GM21381 (cell line): Measurements from ENCODE around the gene MAP7D3.
"Not testable (repeated sequence)": the region's sequence is repeated elsewhere in the genome, so short reads cannot be mapped to it uniquely, and the experiment has no call there.

ENCODE experiments used
- ATAC-seq: cut with Tn5 transposase; IDR thresholded peaks from one replicate; pipeline ENCODE4 v1.9.1; 2021; ENCODE audit warnings: mild to moderate bottlenecking, moderate library complexity; ENCODE audit not compliant: unreplicated experiment

Gene MAP7D3

DNA sequence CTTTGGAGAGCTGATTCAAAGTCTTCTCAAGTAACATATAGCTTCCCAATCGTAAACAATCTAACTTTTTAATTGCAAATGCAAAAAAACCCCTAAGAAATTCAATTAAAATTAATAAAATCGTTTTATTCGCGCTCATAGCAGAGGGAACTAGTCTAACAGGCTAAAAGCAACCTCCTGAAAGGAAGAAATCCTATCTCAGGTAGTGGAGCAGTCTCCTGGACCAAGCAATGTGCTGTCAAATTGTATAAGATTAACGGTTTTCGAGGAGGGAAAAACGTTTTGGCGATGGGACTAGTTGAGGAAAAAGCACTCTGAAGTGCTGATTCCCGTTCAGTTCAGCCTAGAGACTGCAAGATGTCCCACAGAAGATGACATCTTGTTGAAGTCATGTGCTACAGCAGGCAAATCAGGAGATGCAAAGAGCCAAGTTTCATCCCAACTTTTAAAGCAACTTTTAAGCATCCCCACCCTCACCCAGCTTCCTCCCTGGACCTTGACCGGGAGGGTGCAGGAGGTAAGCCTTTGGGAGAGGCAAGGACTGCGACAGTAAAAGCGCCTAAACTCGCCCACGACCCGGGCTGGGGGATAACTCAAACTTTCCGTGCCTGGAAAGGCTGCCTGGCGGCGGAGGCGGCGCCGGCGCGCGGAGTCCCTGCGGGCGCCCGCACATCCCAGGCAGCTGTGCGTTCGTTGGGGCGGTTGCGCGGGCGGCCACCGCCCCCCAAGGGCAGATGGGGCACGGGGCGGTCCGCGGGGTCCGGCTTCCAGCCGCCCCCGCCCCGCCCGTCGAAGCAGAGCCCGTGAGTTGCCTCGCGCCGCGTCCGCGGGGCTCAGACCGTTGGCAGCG, 784 bp downstream of the MAP7D3 start:
- ATAC-seq: peak; percentile 39

DNA sequence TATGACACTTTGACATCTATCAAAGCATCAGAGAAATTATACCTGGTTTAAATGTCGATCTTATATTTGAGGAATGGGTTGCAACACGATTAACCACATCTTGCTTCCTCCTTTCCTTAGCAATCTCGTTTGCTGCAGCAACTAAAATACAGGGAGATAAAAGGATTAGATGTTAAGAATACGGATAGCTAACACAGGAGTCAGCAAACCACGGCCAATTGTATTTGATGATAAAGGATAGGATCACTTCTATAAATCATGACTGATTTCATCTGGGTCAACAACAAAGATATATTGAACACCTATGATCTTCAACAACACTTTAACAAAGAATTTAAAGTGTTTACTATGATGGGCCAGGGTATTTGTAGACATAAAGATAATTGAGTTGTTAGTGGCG, 5.0 kb downstream of the MAP7D3 start:
- ATAC-seq: no peak

DNA sequence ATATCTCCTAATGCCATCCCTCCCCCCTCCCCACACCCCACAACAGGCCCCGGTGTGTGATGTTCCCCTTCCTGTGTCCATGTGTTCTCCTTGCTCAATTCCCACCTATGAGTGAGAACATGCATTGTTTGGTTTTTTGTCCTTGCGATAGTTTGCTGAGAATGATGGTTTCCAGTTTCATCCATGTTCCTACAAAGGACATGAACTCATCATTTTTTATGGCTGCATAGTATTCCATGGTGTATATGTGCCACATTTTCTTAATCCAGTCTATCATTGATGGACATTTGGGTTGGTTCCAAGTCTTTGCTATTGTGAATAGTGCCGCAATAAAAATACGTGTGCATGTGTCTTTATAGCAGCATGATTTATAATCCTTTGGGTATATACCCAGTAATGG, 13.4 kb downstream of the MAP7D3 start:
- not testable (repeated sequence) for ATAC-seq

DNA sequence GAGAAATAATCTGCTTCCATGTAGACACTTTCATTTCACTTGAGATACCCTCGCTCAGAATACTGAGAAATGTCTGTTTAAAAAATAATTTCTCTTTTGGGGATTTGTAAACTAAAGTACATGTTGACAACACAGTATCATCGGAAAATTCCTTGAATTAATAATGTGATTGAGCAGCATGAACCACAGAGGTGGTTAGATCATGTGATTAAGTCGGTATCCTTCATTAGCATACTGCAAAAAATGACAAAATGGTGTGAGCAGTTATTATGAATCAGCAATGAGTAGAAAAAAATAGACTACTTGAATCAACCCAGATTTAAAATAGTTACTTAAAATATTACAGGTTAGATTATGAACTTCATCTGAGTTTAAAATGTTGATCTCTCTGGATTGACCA, 14.1 kb downstream of the MAP7D3 start:
- ATAC-seq: no peak

DNA sequence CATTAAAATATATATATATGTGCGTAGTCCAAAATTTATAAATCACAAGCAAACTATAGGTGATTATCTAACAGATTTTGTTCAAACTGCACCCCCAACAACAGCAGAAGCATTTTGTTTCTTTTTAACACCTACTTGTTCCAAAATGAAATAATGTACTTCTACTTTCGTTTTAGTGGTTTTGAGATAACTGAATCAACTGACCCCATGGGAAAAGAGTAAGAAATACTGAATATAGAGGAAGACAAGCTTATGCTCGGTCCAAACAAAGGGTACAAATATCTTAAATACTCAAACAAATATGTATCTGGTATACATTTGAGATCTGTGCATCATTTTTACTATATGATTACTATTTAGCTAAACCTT, 22.4 kb downstream of the MAP7D3 start:
- no peak for ATAC-seq

DNA sequence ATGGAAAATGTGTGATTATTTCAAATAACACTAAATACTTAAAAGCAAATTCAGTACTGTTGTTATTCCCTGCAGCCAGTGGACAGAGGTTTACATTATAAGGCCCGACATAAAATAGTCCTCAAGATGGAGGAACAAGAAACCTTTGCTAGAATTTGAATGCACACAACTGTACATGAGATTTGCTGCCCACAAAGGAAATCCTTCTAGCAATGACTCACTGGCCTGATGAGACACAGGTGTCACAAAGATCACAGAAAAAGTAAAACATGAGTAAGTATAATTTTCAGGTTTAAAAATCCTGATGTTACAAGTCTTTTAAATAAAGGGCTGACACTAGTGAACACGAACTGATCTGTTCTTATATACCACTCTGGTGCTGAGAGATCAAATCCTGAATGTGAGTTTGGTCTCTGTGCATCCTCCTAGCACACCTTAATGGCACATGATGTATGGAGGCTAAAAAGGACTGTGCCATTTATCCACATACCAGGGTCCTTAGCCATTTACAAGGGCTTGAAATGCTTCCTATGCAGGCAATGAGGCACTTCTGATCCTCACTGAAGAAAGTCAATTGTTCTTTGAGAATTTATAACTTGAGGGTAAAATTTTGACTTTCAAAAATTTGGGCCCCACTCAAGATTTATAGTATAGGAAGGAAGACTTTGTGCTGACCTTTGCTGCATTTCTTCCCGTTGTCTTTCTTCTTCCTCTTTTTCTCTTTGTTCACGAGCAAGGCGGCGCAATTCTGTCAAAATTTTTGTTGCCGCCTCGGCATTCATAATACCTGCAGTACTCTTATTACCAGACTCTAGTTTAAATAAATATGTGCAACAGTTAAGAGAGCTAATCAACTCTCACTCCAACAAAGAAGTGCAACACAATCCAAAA, 23.0 kb downstream of the MAP7D3 start:
- ATAC-seq: peak; percentile 68

DNA sequence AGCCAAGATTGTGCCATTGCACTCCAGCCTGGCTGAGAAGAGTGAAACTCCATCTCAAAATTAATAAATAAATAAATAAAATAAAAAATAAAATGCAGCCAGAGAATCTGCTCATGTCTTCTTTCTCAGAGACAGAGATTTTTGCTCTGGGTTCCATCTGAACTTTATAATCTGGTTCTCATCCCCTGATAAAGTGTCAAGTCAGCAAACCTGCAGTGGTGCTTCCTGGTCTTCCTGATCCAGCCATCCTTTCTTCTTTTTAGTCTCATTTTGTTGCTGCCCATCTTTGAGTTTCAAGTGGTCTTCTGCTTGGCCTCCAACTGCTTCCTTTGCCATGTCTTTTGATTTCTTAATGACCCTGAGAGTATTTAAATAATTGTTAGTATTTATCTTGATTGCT, 24.1 kb downstream of the MAP7D3 start:
- no peak for ATAC-seq

DNA sequence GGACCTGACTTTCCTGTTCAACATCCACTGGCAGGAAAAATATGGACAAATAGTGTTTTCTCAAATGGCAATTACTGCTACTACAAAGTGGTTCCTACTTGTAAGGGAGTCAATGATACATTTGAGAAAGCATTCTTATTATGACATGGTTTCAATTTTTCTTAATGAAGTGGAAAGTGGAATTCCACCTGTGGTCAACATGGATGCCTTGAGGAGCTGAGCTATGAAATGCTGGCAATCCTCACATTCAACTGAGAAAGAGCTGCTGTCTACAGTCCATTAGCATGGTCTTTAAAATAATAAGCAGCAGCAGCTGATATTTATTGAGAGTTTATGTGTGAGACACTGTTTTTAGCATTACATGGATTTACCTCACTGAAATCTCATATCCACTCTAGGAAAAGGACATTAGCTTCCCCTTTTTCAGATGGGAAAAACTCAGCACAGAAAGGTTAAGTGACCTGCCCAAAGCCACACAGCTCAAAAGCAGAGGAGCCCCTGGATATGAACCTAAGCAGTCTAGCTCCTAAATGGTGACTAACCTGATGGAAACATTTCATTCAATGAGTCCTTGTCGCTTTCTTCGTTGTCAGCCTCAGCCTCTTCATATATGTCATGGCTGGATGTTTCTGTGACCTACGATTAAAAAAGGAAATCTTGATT, 29.2 kb downstream of the MAP7D3 start:
- no peak for ATAC-seq

DNA sequence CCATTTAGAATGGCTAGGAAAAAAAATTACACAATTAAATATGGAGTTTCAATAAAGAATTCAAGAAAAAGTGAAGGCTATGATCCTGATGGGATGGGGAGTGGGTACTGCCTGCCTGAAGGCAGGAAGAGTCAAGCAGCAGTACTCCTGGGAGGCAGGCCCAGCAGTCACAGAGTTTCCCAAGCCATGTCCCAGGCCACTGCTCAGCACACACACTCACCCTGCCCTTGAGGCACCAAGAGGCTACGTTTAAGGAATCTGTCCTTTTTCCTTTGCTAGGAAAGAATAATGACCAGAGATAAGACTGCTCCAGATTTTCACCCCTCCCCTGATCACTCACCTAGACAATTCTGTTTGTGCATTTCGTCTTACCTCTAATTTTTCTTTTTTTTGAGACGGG, 30.2 kb downstream of the MAP7D3 start:
- ATAC-seq: no peak

DNA sequence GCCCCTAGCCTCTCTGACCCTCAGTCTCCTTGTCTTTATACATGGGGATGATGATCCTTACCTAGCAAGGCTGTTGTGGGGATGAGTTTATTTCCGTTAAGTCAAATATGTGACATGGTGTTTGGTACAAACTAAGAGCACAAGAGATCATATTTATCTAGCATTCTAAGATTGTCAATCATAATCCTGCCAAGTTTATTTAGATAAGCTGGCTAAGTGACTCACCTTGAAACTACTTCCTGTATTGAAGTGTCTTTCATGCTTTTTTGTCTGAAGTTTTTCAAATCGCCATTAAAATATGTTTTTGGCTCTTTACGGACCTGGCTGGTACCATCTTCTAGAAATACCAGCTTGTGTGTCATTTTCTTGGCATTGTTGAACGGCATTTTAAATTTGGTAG, 30.7 kb downstream of the MAP7D3 start:
- ATAC-seq: no peak

DNA sequence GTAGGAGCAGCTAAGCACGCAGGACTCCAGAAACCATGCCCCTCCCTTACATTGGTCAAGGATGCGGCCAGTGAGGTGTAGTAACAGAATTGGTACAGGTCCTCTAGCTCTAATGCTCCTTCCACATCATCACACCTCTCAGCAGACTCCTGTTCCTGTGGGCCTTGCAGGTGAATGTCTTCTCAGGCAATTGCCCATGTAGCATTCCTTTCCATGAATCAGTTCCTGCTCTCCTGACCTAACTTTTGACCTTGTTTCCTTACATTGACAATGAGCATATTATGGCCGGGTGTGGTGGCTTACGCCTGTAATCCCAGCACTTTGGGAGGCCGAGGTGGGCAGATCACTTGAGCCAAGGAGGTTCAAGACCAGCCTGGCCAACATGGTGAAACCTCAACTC, 31.3 kb downstream of the MAP7D3 start:
- ATAC-seq: no peak

DNA sequence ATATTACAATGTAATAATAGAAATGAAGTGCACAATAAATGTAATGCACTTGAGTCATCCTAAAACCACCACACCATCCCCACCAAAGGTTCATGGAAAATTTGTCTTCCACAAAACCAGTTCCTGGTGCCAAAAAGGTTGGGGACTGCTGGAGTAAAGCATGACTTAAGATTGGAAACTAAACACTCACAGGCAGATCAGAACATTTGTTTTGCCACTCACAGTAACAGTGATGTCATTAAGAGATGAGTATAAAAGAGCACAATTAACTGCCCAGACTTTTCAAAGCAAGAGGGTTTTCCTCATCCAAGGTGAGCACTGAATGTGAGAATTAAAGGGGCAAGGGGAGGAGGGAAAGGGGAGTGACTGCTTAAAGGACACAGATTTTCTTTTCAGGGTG, 35.6 kb downstream of the MAP7D3 start:
- no peak for ATAC-seq

DNA sequence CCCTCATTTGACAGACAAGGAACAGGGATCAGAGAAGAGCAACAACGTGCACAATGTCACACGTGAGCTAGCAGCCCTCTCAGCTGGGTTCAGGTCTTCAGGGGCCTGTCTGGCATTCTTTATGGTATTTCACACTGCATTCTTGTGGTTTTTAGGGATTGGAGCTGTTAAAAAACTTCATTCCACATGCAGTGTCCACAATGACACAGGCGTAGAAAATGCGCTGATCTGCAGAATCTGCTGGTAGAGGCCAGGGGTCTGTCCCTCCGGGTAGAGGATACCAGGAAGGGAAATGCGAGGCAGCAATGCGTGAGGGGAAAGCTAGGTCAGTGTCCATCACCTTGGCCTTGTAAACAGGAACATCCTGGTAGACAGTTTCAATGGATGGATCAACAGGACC, 36.6 kb downstream of the MAP7D3 start:
- no peak for ATAC-seq

DNA sequence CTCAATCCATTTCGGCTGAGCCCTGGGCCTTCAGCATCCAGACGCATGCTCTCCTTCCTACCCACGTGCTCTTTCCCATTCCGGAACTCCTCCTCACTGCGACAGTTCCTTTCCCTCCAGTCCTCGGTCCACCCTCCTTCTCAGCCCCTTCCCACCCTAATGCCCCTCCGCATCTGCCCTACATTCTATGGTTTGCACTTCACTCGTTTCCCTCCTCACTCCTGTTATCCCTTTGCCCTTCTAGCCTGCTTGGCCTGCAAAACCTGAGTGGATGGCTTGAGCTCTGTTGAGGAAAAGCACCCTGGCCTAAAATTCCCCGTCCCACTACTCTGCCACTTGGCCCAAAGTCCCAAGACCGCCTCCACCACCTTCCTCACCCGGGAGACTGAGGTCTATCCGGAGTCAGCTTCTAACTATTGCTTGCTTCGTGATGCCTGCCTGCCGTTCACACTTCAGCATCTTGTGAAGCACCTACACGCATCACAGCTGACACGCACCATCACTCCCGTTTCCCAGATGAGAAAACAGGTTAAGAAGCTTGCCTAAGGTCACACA, 38.6 kb downstream of the MAP7D3 start:
- ATAC-seq: no peak

DNA sequence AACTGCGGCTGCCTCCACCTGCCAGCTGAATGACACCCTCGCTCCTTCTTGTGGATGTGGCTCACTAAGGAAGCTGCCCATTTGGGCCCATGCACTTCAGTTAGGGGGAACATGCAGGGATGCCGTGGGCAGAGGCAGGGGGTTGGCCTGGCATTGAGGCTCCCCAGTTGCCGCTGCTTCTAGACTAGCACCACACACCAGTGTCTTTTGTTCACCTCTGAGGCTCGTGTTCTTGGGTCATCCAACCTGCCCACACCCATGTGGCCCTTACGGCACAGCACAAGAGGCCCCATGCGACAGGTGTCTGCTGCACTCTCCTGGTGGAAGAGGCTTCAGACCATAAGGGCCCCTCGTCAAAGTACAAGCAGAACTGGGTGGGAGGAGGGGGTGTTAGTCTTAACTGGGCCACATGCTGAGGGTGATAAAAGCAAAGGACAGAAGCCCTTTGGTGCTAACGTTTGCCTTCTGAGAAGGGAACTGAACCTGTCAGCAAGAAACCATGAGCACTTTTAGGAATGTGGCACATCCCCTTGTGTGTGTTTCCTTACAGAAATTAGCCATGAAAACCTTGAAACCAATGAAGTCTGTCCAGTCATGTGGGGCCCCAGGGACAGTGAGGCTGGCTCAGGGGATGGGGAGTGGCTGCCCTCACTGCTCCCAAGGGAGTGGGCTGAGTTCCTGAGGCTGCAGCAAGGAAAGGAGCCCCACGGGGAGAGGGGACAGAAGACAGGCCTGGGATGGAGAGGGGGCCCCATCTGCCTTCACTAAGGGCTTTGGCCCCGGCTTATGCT, 39.2 kb downstream of the MAP7D3 start:
- no peak for ATAC-seq

DNA sequence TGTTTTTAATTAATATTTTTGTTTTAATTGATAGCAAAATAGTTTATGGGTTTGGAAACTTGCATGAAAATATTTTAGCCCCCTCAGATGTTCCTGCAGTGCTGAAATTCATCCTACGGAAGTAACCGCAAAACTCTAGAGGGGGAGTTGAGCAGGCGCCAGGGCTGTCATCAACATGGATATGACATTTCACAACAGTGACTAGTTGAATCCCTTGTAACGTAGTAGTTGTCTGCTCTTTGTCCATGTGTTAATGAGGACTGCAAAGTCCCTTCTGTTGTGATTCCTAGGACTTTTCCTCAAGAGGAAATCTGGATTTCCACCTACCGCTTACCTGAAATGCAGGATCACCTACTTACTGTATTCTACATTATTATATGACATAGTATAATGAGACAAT, 40.4 kb downstream of the MAP7D3 start:
- ATAC-seq: no peak

DNA sequence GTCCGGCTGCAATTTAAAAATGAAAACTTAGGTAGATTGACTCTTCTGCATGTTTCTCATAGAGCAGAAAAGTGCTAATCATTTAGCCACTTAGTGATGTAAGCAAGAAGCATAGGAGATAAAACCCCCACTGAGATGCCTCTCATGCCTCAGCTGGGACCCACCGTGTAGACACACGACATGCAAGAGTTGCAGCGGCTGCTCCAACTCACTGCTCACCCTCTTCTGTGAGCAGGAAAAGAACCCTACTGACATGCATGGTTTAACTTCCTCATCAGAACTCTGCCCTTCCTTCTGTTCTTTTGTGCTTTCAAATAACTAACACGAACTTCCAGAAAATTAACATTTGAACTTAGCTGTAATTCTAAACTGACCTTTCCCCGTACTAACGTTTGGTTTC, 41.0 kb downstream of the MAP7D3 start:
- ATAC-seq: no peak

DNA sequence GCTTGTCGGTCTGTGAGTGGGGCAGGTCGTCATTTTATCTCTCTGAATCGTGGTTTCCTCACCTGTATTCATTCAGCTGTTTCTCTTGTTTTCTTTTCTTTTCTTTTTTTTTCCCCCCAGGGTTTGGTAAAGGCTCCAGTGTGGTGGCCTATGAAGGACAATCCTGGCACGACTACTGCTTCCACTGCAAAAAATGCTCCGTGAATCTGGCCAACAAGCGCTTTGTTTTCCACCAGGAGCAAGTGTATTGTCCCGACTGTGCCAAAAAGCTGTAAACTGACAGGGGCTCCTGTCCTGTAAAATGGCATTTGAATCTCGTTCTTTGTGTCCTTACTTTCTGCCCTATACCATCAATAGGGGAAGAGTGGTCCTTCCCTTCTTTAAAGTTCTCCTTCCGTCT, 41.4 kb downstream of the MAP7D3 start:
- ATAC-seq: no peak

DNA sequence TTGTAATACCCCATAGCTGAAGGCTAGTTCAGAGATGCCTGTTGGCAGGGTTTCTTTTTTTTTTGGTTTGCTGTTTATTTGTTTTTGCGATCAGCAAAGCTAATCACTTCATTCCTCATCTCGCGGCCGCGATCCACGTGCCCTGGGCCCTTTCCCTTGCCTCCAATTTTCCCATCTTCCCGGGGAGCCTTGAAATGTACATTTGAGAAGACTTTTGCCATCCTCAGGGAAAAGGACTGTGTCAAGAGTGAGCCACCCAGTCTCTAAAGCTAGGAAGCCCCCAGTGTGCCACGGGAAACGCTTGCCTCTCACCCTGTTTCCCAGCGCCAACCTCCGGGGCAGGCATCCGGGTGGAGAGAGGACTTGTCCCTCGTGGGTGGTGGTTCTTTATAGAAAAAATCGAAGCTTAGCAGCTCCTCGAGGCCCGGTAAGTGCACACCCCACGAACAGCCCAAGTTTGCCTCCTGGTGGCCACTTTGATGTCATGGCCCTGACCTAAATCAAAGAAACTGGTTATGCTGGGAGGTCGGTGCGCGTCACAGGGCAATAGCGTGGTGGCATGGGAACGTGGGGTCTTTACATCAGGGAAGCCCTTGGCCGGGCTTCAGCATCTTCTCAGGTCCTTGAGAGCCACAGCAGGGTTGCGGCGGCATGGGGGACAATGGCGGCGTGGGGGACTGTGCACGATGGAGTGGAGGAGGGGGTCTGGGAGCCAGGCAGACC, 42.0 kb downstream of the MAP7D3 start:
- no peak for ATAC-seq

DNA sequence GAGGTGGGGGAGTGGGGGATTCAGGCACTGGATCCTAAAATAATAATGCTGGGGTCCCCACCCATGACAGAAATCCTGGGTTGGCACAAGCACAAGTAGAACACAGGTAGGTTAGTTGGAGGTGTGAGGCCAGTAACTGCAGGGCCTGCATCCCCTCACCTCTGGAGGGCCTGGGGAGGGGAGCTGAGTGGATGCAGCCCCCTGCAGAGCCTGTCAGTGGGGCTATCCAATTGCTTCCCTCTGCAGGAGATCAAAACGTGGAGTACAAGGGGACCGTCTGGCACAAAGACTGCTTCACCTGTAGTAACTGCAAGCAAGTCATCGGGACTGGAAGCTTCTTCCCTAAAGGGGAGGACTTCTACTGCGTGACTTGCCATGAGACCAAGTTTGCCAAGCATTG, 43.7 kb downstream of the MAP7D3 start:
- ATAC-seq: no peak
